Measurements from ENCODE around the gene KCNA10.

Gene KCNA10

GRCh38 chr1:110481968-110482623 lies 36.9 kb downstream of the KCNA10 start:
- in situ Hi-C loops (cut with HindIII; ENCODE audit: low sequenced_read_pairs) = no loop called here

DNA sequence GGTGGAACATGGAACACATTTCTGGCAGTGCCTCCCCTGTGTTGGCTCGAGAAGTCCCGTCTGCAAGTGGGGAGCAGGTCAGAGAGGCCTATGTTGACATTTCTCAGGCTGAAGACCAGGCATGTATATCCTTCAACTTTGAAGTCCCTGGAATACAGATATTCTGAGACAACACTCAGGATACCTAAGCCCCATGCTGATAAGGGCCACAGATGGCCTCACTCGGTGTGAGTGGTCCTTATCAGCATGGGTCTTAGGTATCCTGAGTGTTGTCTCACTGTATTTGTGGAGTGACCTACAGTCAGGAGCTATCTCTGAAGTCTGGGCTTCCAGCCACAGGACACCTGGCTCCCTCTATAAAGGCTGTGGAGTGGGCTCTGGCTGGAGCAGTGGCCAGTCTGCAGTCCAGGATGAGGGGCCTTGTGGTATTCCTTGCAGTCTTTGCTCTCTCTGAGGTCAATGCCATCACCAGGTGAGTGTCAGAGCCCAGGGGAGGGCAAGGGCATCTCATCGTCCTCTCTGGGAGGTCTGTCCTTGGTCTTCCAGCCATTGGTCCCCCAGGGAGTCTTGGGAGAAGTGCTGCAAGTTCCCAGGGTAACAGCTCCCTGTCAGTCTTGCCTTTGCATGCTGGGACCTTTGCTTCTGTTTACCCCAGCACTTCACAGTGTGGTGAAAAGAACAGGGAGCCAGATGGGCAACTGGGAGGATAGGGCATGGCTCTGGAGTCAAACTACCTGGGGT lies 38.4 kb downstream of the KCNA10 start:
- in situ Hi-C loops (cut with HindIII; ENCODE audit: low sequenced_read_pairs) = no loop called here

GRCh38 chr1:110478886-110479285 lies 40.1 kb downstream of the KCNA10 start:
- in situ Hi-C loops (cut with HindIII; ENCODE audit: low sequenced_read_pairs) = no loop called here

DNA sequence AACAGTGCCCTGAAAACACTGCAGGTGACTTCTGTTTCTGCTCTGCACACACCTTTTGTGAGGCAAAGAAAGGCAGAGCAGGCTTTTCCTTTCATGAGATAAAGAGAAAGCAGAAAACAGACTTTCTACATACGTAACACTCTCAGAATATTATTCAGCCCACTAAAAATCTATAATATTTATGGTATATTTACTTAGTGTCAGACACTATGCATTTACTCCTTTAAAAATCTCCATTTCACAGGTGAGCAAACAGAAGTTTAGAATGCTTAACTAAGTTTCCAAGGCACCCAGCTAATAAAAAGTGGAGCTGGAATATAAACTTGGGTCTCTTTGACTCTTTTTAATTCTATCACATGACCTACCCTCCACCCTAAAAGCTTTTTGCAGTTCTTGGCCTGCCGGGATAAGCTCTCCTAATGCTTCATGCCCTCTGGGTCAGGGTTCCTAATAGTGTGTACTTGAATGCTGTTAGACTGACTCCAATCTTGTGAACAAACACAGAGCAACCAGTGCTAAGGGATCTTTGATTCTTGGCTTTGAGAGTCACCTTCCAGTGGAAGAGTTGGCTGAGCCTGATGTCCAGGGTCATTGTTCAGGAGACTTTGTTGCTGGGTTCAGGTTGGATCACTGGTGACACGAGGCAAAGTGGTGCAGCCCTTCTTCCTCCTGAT lies 40.9 kb downstream of the KCNA10 start:
- in situ Hi-C loops (cut with HindIII; ENCODE audit: low sequenced_read_pairs) = no loop called here

- in situ Hi-C loops (cut with HindIII; ENCODE audit: low sequenced_read_pairs) = no loop called here
Observed at GRCh38 chr1:110477445-110477957, 41.5 kb downstream of the KCNA10 start.

DNA sequence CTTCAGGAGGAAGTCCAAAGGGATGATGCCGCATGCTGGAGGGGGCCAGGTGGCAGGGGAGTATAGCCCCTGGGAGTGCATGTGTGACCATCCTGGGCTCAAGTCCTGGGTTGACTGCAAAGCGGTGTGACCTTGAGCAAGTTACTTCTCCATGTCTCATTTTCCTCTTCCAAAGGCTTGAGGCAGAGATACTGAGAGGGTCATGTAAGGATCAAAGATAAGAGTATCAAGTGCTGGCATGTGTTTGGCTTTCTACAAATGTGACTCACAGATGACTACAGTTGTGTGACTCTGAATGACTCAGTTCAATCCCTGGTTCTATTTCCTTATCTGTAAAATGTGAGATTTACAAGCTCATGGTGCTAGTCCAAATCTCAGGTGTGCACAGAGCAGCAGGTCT lies 41.9 kb downstream of the KCNA10 start:
- in situ Hi-C loops (cut with HindIII; ENCODE audit: low sequenced_read_pairs) = no loop called here

DNA sequence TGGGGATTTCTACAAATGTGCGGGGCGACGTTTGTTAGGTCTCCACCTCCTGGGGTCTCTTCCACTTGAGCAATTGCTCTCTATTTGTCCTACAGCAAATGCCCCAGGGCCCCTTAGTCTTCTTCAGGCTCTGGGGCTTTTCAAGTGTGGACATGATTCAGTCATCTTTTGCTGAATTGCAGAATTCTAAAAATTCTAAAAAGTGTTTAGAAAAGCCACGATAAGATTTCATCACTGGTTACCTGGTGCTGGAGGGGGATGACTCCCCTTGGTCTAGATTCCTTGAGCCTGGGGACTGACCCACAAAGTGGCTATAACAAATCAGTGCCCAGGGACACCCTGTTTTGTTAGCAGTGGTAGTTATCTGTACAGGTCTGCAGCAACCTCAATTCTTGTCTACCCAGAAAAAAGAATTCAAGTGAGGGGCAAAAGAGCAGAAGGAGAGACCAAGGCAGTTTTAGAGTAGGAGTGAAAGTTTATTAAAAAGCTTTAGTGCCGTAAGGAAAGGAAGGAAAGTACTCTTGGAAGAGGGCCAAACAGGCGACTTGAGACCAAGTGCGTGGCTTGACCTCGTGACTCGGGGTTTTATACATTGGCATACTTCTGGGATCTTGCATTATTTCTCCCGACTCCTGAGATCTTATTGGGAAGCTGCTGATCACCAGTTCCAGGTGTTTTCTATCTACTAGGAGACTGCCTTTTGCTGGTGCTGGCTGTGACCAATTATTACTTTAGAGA lies 42.8 kb downstream of the KCNA10 start:
- in situ Hi-C loops (cut with HindIII; ENCODE audit: low sequenced_read_pairs) = no loop called here

- in situ Hi-C loops (cut with HindIII; ENCODE audit: low sequenced_read_pairs) = no loop called here
Observed at GRCh38 chr1:110475362-110476027, 43.5 kb downstream of the KCNA10 start.

GRCh38 chr1:110474444-110474843 lies 44.5 kb downstream of the KCNA10 start:
- in situ Hi-C loops (cut with HindIII; ENCODE audit: low sequenced_read_pairs) = no loop called here

DNA sequence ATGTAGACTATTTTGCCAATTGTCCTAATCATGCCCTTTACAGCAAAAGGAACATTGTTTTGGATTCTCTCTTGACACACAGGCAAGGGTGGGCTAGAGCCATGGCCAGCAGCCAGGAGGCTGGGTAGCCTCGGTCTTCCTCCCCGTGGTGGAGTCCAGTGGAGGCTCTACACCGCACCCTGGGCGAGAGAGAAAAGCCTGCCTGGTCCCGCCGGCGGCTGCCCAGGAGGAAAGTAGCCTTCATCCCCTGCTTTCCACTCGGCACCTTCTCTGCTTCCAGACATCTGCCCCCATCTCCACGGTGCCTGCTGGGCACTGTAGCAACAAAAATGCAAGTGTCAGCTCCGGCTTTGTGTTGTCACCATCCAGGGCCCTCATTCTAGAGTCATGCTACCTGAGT lies 46.4 kb downstream of the KCNA10 start:
- in situ Hi-C loops (cut with HindIII; ENCODE audit: low sequenced_read_pairs) = no loop called here

GRCh38 chr1:110471131-110471530 lies 47.8 kb downstream of the KCNA10 start:
- in situ Hi-C loops (cut with HindIII; ENCODE audit: low sequenced_read_pairs) = no loop called here
